Esophagus (tissue), 2 donors: ENCODE data around the gene WDR31. TPM values are rescaled to one million over a fixed set of nuclear protein-coding genes. Genes with fewer than 3 reads are reported as not detected.
"Not testable (repeated sequence)": the region's sequence is repeated elsewhere in the genome, so short reads cannot be mapped to it uniquely, and the experiment has no call there.

Experiments
- H3K27ac ChIP-seq, 2 donors: one replicate each; pipeline ENCODE4 v1.5.1; 2013; ENCODE audit warnings: low read depth in 2 of 2, mild to moderate bottlenecking in 2 of 2, inconsistent platforms in 1 of 2, low read length in 1 of 2, moderate library complexity in 1 of 2
- H3K27me3 ChIP-seq, 2 donors: one replicate each; pipeline ENCODE4 v1.6.1; 2013; ENCODE audit warnings: low read length in 2 of 2, control low read depth in 1 of 2, mild to moderate bottlenecking in 1 of 2; ENCODE audit not compliant: insufficient read depth in 2 of 2, control insufficient read depth in 1 of 2
- H3K36me3 ChIP-seq, 2 donors: one replicate each; pipeline ENCODE4 v1.6.1; 2013; ENCODE audit warnings: low read length in 1 of 2; ENCODE audit not compliant: control insufficient read depth in 2 of 2, insufficient read depth in 2 of 2
- H3K4me1 ChIP-seq, 2 donors: one replicate each; pipeline ENCODE4 v1.6.1; 2013; ENCODE audit warnings: low read length in 1 of 2; ENCODE audit not compliant: control insufficient read depth in 2 of 2, insufficient read depth in 2 of 2
- H3K4me3 ChIP-seq, 2 donors: one replicate each; pipeline ENCODE4 v1.5.1; 2013; ENCODE audit warnings: low read length in 2 of 2, mild to moderate bottlenecking in 2 of 2, low read depth in 1 of 2, moderate library complexity in 1 of 2
- H3K9me3 ChIP-seq, 2 donors: one replicate each; pipeline ENCODE4 v1.6.1; 2013; ENCODE audit warnings: mild to moderate bottlenecking in 2 of 2, low read depth in 1 of 2, low read length in 1 of 2, moderate library complexity in 1 of 2; ENCODE audit not compliant: control insufficient read depth in 2 of 2, insufficient read depth in 1 of 2
- WGBS, 2 donors: extraction: QIAGEN DNeasy Blood & Tissue Kit; methylation state at CpG; one replicate each; pipeline ENCODE4 v1.1.7; 2013; 5-methylcytosine and 5-hydroxymethylcytosine counted together
- polyA plus RNA-seq, 2 donors: library from polyadenylated mRNA; stranded (reverse); fragments of 200-250 nt; gene quantifications; one replicate each; pipeline ENCODE4 v1.2.3, GENCODE V29; 2013
- donor health status: healthy with polysubstance abuse.
- donor health status: Bipolar disorder and iron deficiency.

WDR31 gene
- polyA plus RNA-seq, 2 donors: 1.2 to 1.6 TPM

GRCh38 chr9:113301548-113301947, 38.5 kb downstream of the WDR31 start:
- H3K4me3 ChIP-seq: no peak overlapping the region
- H3K27ac ChIP-seq: no peak overlapping the region
- H3K27me3 ChIP-seq: no peaks in the 10 kb centered on the region
- H3K9me3 ChIP-seq: no peaks in the 10 kb centered on the region
- no peaks in the 10 kb centered on the region for H3K36me3 ChIP-seq
- peaks cover 0 to 3% of the 10 kb centered on the region in 2 donors for H3K4me1 ChIP-seq
- 85 to 88% methylated on average over 8 of the region's 8 CpGs for WGBS, 2 donors

DNA sequence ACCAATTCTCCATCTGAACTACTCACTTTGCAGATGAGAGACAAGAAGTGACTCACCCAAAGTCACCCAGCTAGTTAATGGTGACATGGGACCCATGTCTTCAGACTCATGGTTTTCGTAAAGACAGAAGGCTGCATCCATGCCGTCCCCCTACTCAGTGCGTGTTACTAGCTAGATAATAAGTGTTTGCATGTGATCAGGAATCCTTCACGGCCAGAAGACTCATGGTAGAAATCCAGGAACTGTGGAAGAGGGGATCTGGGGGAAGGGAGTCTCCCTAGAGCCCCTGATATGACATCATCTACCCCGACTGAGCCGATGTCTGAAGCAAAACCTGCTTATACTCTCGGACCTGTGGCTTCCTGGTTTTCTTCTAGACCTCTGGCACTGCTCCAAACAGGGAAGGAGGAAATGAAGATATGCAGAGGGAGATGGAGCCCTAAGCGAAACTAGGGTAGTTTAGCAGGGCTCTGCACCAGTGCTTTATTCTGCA, 40.2 kb downstream of the WDR31 start:
- Histone ChIP-seq H3K27me3 (no peaks in the 10 kb centered on the region), H3K27ac (no peak overlapping the region), H3K4me3 (no peak overlapping the region), H3K9me3 (no peaks in the 10 kb centered on the region), H3K4me1 (peaks cover 0 to 3% of the 10 kb centered on the region in 2 donors), H3K36me3 (no peaks in the 10 kb centered on the region)
- 47 to 63% methylated on average over 8 of the region's 8 CpGs for WGBS, 2 donors

GRCh38 chr9:113298924-113299770, 40.9 kb downstream of the WDR31 start:
- WGBS, 2 donors: 81 to 85% methylated on average over 15 of the region's 15 CpGs

GRCh38 chr9:113298311-113298710, 41.8 kb downstream of the WDR31 start:
- no peaks in the 10 kb centered on the region for H3K27me3 ChIP-seq
- no peaks in the 10 kb centered on the region for H3K9me3 ChIP-seq
- peaks cover 0 to 3% of the 10 kb centered on the region in 2 donors for H3K4me1 ChIP-seq
- WGBS, 2 donors: 89 to 91% methylated on average over 8 of the region's 8 CpGs
- H3K4me3 ChIP-seq: no peak overlapping the region
- peaks cover 0 to 2% of the 10 kb centered on the region in 2 donors for H3K36me3 ChIP-seq
- no peak overlapping the region for H3K27ac ChIP-seq

More at GRCh38 chr9:113298924-113299770, 40.9 kb downstream of the WDR31 start:
- Histone ChIP-seq H3K4me3 (no peak overlapping the region), H3K4me1 (peaks cover 0 to 3% of the 10 kb centered on the region in 2 donors), H3K9me3 (no peaks in the 10 kb centered on the region), H3K27me3 (no peaks in the 10 kb centered on the region), H3K36me3 (no peaks in the 10 kb centered on the region), H3K27ac (no peak overlapping the region)

GRCh38 chr9:113296796-113297558, 43.1 kb downstream of the WDR31 start:
- Histone ChIP-seq H3K9me3 (no peaks in the 10 kb centered on the region), H3K36me3 (peaks cover 3 to 5% of the 10 kb centered on the region in 2 donors), H3K27me3 (no peaks in the 10 kb centered on the region), H3K4me1 (no peaks in the 10 kb centered on the region), H3K4me3 (no peak overlapping the region), H3K27ac (no peak overlapping the region)
- WGBS, 2 donors: 75 to 78% methylated on average over 9 of the region's 9 CpGs

GRCh38 chr9:113296247-113296646, 43.8 kb downstream of the WDR31 start:
- WGBS, 2 donors: 58 to 81% methylated on average over 8 of the region's 8 CpGs
- not testable (repeated sequence) for H3K27me3 ChIP-seq, H3K27ac ChIP-seq, H3K36me3 ChIP-seq, H3K4me1 ChIP-seq, H3K4me3 ChIP-seq, H3K9me3 ChIP-seq

DNA sequence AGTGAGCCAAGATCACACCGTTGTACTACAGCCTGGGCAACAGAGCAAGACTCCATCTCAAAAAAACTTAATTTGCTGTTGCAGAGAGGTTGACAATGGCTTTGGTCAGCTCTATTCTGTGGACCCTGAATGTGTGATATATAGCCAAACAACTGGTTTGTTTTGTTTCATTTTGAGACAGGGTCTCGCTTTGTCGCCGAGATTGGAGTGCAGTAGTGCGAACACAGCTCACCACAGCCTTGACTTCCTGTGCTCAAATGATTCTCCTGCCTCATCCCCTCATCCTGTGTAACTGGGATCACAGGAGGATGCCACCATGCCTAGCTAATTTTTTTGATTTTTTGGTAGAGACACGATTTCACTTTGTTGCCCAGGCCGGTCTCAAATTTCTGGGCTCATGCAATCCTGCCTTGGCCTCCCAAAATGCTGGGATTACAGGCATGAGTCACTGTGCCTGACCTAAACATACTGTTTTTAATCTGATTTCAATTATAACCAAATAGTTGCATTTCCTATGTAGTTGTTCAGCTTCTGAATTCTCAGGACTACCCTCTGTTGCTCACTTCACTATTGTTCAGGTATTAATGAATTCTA, 46.7 kb downstream of the WDR31 start:
- Histone ChIP-seq H3K9me3 (no peaks in the 10 kb centered on the region), H3K27ac (no peak overlapping the region), H3K4me1 (no peaks in the 10 kb centered on the region), H3K36me3 (peaks cover 10 to 11% of the 10 kb centered on the region in 2 donors), H3K27me3 (no peaks in the 10 kb centered on the region), H3K4me3 (no peak overlapping the region)
- WGBS, 2 donors: 72 to 82% methylated on average over 7 of the region's 7 CpGs

- WGBS, 2 donors: 87 to 90% methylated on average over 6 of the region's 6 CpGs
- Histone ChIP-seq H3K27me3 (no peaks in the 10 kb centered on the region), H3K27ac (no peak overlapping the region), H3K36me3 (peaks cover 11 to 16% of the 10 kb centered on the region in 2 donors), H3K4me1 (no peaks in the 10 kb centered on the region), H3K4me3 (no peak overlapping the region), H3K9me3 (no peaks in the 10 kb centered on the region)
Observed at GRCh38 chr9:113290052-113290607, 49.9 kb downstream of the WDR31 start.

DNA sequence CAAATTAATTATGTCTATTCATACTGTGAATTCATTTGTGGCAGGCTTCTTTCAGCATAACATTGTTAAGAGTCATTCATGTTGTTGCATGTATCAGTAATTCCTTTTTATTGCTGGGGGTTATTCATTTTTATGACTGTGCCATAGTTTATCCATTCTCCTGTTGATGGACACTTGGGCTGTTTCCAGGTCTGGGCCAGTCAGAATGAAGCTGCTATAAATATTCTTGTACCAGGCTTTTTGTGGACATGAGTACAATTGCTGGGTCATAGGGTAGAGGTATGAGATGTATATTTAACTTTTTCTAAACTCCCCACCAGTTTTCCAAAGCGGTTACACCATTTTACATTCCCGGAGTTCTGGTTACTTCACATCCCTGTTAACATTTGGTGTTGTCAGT, 51.0 kb downstream of the WDR31 start:
- 84 to 97% methylated on average over 2 of the region's 2 CpGs for WGBS, 2 donors
- no peaks in the 10 kb centered on the region for H3K4me1 ChIP-seq
- H3K27me3 ChIP-seq: no peaks in the 10 kb centered on the region
- H3K4me3 ChIP-seq: no peak overlapping the region
- no peak overlapping the region for H3K27ac ChIP-seq
- H3K36me3 ChIP-seq: peaks cover 16% of the 10 kb centered on the region in 2 donors
- H3K9me3 ChIP-seq: no peaks in the 10 kb centered on the region
